Panc1 (cell line): ENCODE results near the gene CRLF2. TPM values are rescaled to one million over a fixed set of nuclear protein-coding genes. Genes with fewer than 3 reads are reported as not detected.

ENCODE experiments used
- ATAC-seq: fragments of 200-7000 bp; cut with Tn5 transposase; 2 replicates; pipeline ENCODE4 v1.9.1; 2020; ENCODE audit warnings: mild to moderate bottlenecking, moderate library complexity
- BruUV-seq: library from RNA; stranded (reverse); fragments of 400-500 nt; replicated peaks from 2 replicates; lab custom pipeline; 2021; lab: Mats Ljungman, UMichigan
- CTCF ChIA-PET: fragments of 300-600 bp; sonication (Branson Sonifier 250); formaldehyde crosslinking; loops from one replicate; lab custom pipeline; 2022; ENCODE audit warnings: antibody characterized with exemption; lab: Charles Lee
- POLR2A ChIA-PET: fragments of 300-600 bp; sonication (Branson Sonifier 250); formaldehyde crosslinking; loops from one replicate; lab custom pipeline; 2022; ENCODE audit warnings: antibody characterized with exemption; lab: Charles Lee
- DNase-seq: peaks from one replicate; pipeline ENCODE4 v3.0.0-alpha.2; 2010; ENCODE audit warnings: low read depth, low spot score
- H3K27ac ChIP-seq: 2 replicates; pipeline ENCODE4 v1.5.1; 2011; ENCODE audit warnings: mild to moderate bottlenecking, low read length, inconsistent platforms
- H3K27me3 ChIP-seq: fragments of 200-500 bp; sonication (Bioruptor generic); 2 replicates; pipeline ENCODE4 v1.6.0; 2014; ENCODE audit warnings: low read length, inconsistent platforms; ENCODE audit not compliant: control insufficient read depth, insufficient read depth
- H3K36me3 ChIP-seq: fragments of 200-500 bp; sonication (Bioruptor generic); 2 replicates; pipeline ENCODE4 v1.5.1; 2014; ENCODE audit warnings: inconsistent platforms, mild to moderate bottlenecking, low read length, moderate library complexity; ENCODE audit not compliant: control insufficient read depth, insufficient read depth
- H3K4me1 ChIP-seq: 2 replicates; pipeline ENCODE4 v1.5.1; 2011; ENCODE audit warnings: inconsistent platforms, mild to moderate bottlenecking, low read length, moderate library complexity; ENCODE audit not compliant: control insufficient read depth, insufficient read depth
- H3K4me3 ChIP-seq, 2 experiments: 2 replicates each; pipeline ENCODE4 v1.5.1; 2011 to 2012; ENCODE audit warnings: low read depth in 2 of 2, low read length in 2 of 2, mild to moderate bottlenecking in 2 of 2, inconsistent platforms in 1 of 2, moderate library complexity in 1 of 2
- H3K9me3 ChIP-seq: fragments of 200-500 bp; sonication (Bioruptor generic); 2 replicates; pipeline ENCODE4 v1.5.1; 2014; ENCODE audit warnings: low read depth, mild to moderate bottlenecking, inconsistent platforms, low read length, moderate library complexity; ENCODE audit not compliant: control insufficient read depth, insufficient read depth
- CTCF ChIP-seq: fragments of 450-650 bp; IDR thresholded peaks from 2 replicates; pipeline ENCODE4 v1.5.1; 2017; ENCODE audit warnings: mild to moderate bottlenecking
- POLR2AphosphoS5 ChIP-seq: IDR thresholded peaks from 2 replicates; pipeline ENCODE4 v1.6.1; 2012; ENCODE audit warnings: mild to moderate bottlenecking, low read depth, low read length, moderate library complexity
- REST ChIP-seq, 2 experiments: IDR thresholded peaks; 2 replicates each; pipeline ENCODE4 v1.6.1; 2011 to 2012; ENCODE audit warnings: low read depth in 2 of 2, control low read depth in 1 of 2, low read length in 1 of 2, mild to moderate bottlenecking in 1 of 2, moderate library complexity in 1 of 2; ENCODE audit not compliant: insufficient read depth in 1 of 2
- SIN3A ChIP-seq: IDR thresholded peaks from 2 replicates; pipeline ENCODE4 v1.6.1; 2012; ENCODE audit warnings: low read depth, mild to moderate bottlenecking, low read length, moderate library complexity, borderline replicate concordance; ENCODE audit not compliant: insufficient read depth
- TCF7L2 ChIP-seq: IDR thresholded peaks from 2 replicates; pipeline ENCODE4 v1.6.1; 2011; ENCODE audit warnings: mild to moderate bottlenecking, low read depth, low read length, inconsistent platforms
- in situ Hi-C: cut with HindIII; loops from 2 replicates; pipeline ENCODE4 v1.10.0; 2016; ENCODE audit warnings: low sequenced_read_pairs, low pct_unique_long_range_greater_than_20kb
- intact Hi-C: fragments of 100-400 bp; cut with micrococcal nuclease; formaldehyde crosslinking; loops from one replicate; pipeline ENCODE4 v1.10.0; 2022; ENCODE audit not compliant: unreplicated experiment
- total RNA-seq: library from RNA; stranded (reverse); gene quantifications from one replicate; pipeline ENCODE4 v1.2.1, GENCODE V29; 2021; ENCODE audit not compliant: unreplicated experiment

Gene CRLF2
- total RNA-seq, 1 experiment from 2014 or later = 0.67 TPM

- intact Hi-C loops = no loop called here
Observed at GRCh38 chrX:1221296-1221845, 8.9 kb upstream of the CRLF2 start.

GRCh38 chrX:1218286-1218685, 5.8 kb upstream of the CRLF2 start:
- no peak for ATAC-seq
- Histone ChIP-seq H3K27me3 (no peaks in the 10 kb centered on the region), H3K4me1 (no peaks in the 10 kb centered on the region), H3K36me3 (no peaks in the 10 kb centered on the region), H3K27ac (no peak overlapping the region), H3K4me3 (no peak overlapping the region), H3K9me3 (no peaks in the 10 kb centered on the region)
- no TSS peak for BruUV-seq
- CTCF ChIA-PET = no interaction called here
- TF ChIP-seq SIN3A (no peak), TCF7L2 (no peak), REST (IDR thresholded peaks at IDR 0.05; ENCODE audit: insufficient read depth in 1 of 2, low read depth in 2 of 2, low read length in 1 of 2) (no peak), POLR2AphosphoS5 (no peak), CTCF (no peak)
- in situ Hi-C loops (no loop called here), intact Hi-C loops (no loop called here)
- POLR2A ChIA-PET = no interaction called here
- no peak for DNase-seq

More at GRCh38 chrX:1221296-1221845, 8.9 kb upstream of the CRLF2 start:
- no peak for TF ChIP-seq TCF7L2
- no peak for TF ChIP-seq POLR2AphosphoS5
- no peak for TF ChIP-seq REST (IDR thresholded peaks at IDR 0.05; ENCODE audit: insufficient read depth in 1 of 2, low read depth in 2 of 2, low read length in 1 of 2)
- no peak for TF ChIP-seq CTCF
- TF ChIP-seq SIN3A = no peak
- no peak overlapping the region for H3K4me3 ChIP-seq
- no peaks in the 10 kb centered on the region for H3K36me3 ChIP-seq
- no TSS peak for BruUV-seq
- no peaks in the 10 kb centered on the region for H3K27me3 ChIP-seq
- DNase-seq (no peak), ATAC-seq (no peak)
- no peaks in the 10 kb centered on the region for H3K4me1 ChIP-seq
- CTCF ChIA-PET = no interaction called here
- POLR2A ChIA-PET = no interaction called here
- no peaks in the 10 kb centered on the region for H3K9me3 ChIP-seq
- in situ Hi-C loops = no loop called here
- no peak overlapping the region for H3K27ac ChIP-seq
